GM23338 (cell line): ENCODE results near the gene RASAL3. TPM values are rescaled to one million over a fixed set of nuclear protein-coding genes. Genes with fewer than 3 reads are reported as not detected.

Source experiments
- ATAC-seq: fragments of 200-7000 bp; cut with Tn5 transposase; 3 replicates; pipeline ENCODE4 v1.9.1; 2020
- DNase-seq: peaks from one replicate; pipeline ENCODE4 v3.0.0-alpha.2; 2015; ENCODE audit warnings: low spot score
- H2AFZ ChIP-seq: fragments of 200-600 bp; sonication (generic); 2 replicates; pipeline ENCODE4 v1.8.0; 2016; ENCODE audit warnings: antibody characterized with exemption, mild to moderate bottlenecking, moderate library complexity
- H3F3A ChIP-seq: fragments of 200-600 bp; sonication (generic); replicated peaks from 2 replicates; pipeline ENCODE4 v1.8.0; 2017; ENCODE audit warnings: antibody characterized with exemption, mixed run types, low read depth
- H3K27ac ChIP-seq: fragments of 200-600 bp; sonication (generic); 2 replicates; pipeline ENCODE4 v1.6.1; 2016; ENCODE audit warnings: low read depth
- H3K27me3 ChIP-seq: fragments of 200-600 bp; sonication (generic); 2 replicates; pipeline ENCODE4 v1.8.0; 2016; ENCODE audit warnings: mild to moderate bottlenecking, mixed run types, moderate library complexity; ENCODE audit not compliant: insufficient read depth
- H3K36me3 ChIP-seq: fragments of 200-600 bp; sonication (generic); 2 replicates; pipeline ENCODE4 v1.8.0; 2016; ENCODE audit warnings: mild to moderate bottlenecking; ENCODE audit not compliant: insufficient read depth
- H3K4me1 ChIP-seq: fragments of 200-600 bp; sonication (generic); 2 replicates; pipeline ENCODE4 v1.8.0; 2016; ENCODE audit warnings: mild to moderate bottlenecking, moderate library complexity; ENCODE audit not compliant: insufficient read depth
- H3K4me2 ChIP-seq: fragments of 200-600 bp; sonication (generic); 2 replicates; pipeline ENCODE4 v1.7.1; 2017; ENCODE audit warnings: mixed run types
- H3K4me3 ChIP-seq: fragments of 200-600 bp; sonication (generic); 2 replicates; pipeline ENCODE4 v1.6.1; 2016; ENCODE audit warnings: mixed run types
- H3K79me2 ChIP-seq: fragments of 200-600 bp; sonication (generic); replicated peaks from 2 replicates; pipeline ENCODE4 v1.8.0; 2017; ENCODE audit warnings: mild to moderate bottlenecking; ENCODE audit not compliant: insufficient read depth
- H3K9me2 ChIP-seq: fragments of 200-600 bp; sonication (generic); 2 replicates; pipeline ENCODE4 v1.8.0; 2017; ENCODE audit not compliant: insufficient read depth
- H4K20me1 ChIP-seq: fragments of 200-600 bp; sonication (generic); replicated peaks from 2 replicates; pipeline ENCODE4 v1.8.0; 2017; ENCODE audit warnings: mild to moderate bottlenecking; ENCODE audit not compliant: insufficient read depth
- H3K27ac Mint-ChIP-seq: 2 replicates; pipeline ENCODE4 v1.8.0; 2020; ENCODE audit warnings: inconsistent platforms, mild to moderate bottlenecking, moderate library complexity, mixed read lengths
- H3K27me3 Mint-ChIP-seq: 3 replicates; pipeline ENCODE4 v1.8.0; 2022; ENCODE audit warnings: low read depth, mild to moderate bottlenecking, moderate library complexity, mixed read lengths, inconsistent platforms; ENCODE audit not compliant: insufficient read depth, poor library complexity
- H3K36me3 Mint-ChIP-seq: 3 replicates; pipeline ENCODE4 v1.8.0; 2021; ENCODE audit warnings: low read depth, mild to moderate bottlenecking, inconsistent platforms, moderate library complexity, mixed read lengths
- H3K4me1 Mint-ChIP-seq: 3 replicates; pipeline ENCODE4 v1.8.0; 2020; ENCODE audit warnings: mild to moderate bottlenecking, inconsistent platforms, mixed read lengths
- H3K4me3 Mint-ChIP-seq: 3 replicates; pipeline ENCODE4 v1.8.0; 2021; ENCODE audit warnings: moderate library complexity, mild to moderate bottlenecking, inconsistent platforms, mixed read lengths
- H3K9me3 Mint-ChIP-seq: 3 replicates; pipeline ENCODE4 v1.8.0; 2020; ENCODE audit warnings: moderate library complexity, mild to moderate bottlenecking, inconsistent platforms, mixed read lengths
- CREB1 ChIP-seq: fragments of 250-450 bp; sonication (Bioruptor Pico); IDR thresholded peaks from 2 replicates; pipeline ENCODE4 v1.5.0; 2020; ENCODE audit warnings: low read depth, mild to moderate bottlenecking, moderate library complexity
- EZH2 ChIP-seq: fragments of 200-600 bp; sonication (generic); IDR thresholded peaks from one replicate; pipeline ENCODE4 v1.8.0; 2017; ENCODE audit warnings: antibody characterized with exemption, mild to moderate bottlenecking, low read depth; ENCODE audit not compliant: unreplicated experiment
- NANOG ChIP-seq: IDR thresholded peaks from 2 replicates; pipeline ENCODE4 v1.6.1; 2016; ENCODE audit warnings: antibody characterized with exemption, borderline replicate concordance
- POLR2AphosphoS5 ChIP-seq: IDR thresholded peaks from 2 replicates; pipeline ENCODE4 v1.6.1; 2016; ENCODE audit warnings: antibody characterized with exemption, low read depth
- ZNF114 ChIP-seq: fragments of 250-450 bp; sonication (Bioruptor Pico); IDR thresholded peaks from 2 replicates; pipeline ENCODE4 v1.5.0; 2020; ENCODE audit warnings: mild to moderate bottlenecking, moderate library complexity
- polyA plus RNA-seq: library from polyadenylated mRNA; unstranded; fragments of >200 nt; fragmentation: Nextera tagmentation; extraction: Ambion mirVana; gene quantifications from 2 replicates; pipeline ENCODE4 v1.2.1, GENCODE V29; 2016
- total RNA-seq: library from RNA; depleted of rRNA; stranded (reverse); fragments of >200 nt; shearing (Covaris generic); gene quantifications from 2 replicates; pipeline ENCODE4 v1.2.3, GENCODE V29; 2014
- TF ChIP-seq, protein P1 (sequence below), 2 experiments: fragments of 200-600 bp in 1 of 2; sonication (generic) in 1 of 2; conservative IDR thresholded peaks; 2 replicates each; pipeline versions ENCODE4 v1.5.1 to v1.6.1; 2016 to 2017; ENCODE audit warnings: antibody characterized with exemption in 2 of 2, low read depth in 2 of 2, mild to moderate bottlenecking in 2 of 2, moderate library complexity in 1 of 2
- TF ChIP-seq, protein P2 (sequence below): IDR thresholded peaks from 2 replicates; pipeline ENCODE4 v1.6.1; 2016; ENCODE audit warnings: antibody characterized with exemption

Gene RASAL3
- total and polyA plus RNA-seq, 2 experiments from 2014 or later, result 1.8 to 1.9 TPM

DNA sequence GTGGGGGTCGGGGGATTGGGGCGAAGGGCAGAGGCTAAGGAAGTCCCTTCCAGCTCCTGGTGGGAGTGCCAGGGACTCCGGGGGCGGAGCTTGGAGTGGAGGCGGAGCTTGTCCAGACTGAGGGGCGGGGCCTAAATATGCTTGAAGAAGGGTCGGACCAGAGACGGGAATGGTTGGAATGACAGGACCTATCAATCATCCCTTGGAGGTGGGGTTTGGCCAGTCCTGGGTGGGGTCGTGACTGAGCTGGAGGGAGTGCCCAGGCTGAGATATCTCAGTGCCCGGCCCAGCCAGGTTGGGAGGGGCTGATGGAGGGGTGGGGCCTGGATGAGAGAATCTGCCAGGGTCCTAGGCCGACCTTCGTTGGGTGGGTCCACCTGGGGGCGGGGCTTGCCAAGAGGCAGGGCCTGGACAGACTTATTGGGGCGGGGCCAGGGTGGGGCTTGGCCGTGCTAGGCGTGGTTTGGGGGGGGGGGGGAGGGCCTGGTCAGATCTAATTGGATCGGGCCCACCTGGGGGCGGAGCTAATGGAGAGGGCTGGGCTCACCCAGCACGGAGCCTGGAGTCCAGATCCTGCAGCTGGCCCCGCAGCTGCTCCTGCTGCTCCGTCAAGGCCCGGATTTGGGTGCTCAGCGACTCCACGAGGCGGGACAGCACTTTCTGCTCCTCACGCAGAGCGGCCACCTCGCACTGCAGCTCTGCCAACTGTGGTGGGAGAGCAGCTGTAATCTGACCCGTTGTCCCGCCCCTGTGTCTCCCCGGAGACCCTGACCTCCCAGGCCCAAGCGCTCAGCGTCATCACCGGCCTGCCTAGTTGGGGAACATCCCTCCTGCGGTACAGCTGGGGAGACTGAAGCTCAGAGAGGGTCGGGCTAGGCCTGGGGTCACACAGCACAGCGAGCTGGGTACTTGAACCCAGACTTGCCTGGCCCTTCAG, 12.0 kb downstream of the RASAL3 start:
- H3K4me3 ChIP-seq, result peak overlapping the region; percentile 66
- peak overlapping the region; percentile 91 for H3K4me2 ChIP-seq
- peaks cover 44% of the 10 kb centered on the region for H3K27me3 ChIP-seq
- peaks cover 19% of the 10 kb centered on the region for H3K4me1 Mint-ChIP-seq
- H3K4me1 ChIP-seq, result peaks cover 21% of the 10 kb centered on the region
- H3F3A ChIP-seq, result 0 out of 2 replicates have a peak, but pooled peaks cover 17% of the 10 kb centered on the region
- peak; percentile 49; the same call in 1 of the 2 replicates for TF ChIP-seq POLR2AphosphoS5
- TF ChIP-seq NANOG, result no peak
- peak; percentile 73 for TF ChIP-seq CREB1
- TF ChIP-seq, protein P1, sequence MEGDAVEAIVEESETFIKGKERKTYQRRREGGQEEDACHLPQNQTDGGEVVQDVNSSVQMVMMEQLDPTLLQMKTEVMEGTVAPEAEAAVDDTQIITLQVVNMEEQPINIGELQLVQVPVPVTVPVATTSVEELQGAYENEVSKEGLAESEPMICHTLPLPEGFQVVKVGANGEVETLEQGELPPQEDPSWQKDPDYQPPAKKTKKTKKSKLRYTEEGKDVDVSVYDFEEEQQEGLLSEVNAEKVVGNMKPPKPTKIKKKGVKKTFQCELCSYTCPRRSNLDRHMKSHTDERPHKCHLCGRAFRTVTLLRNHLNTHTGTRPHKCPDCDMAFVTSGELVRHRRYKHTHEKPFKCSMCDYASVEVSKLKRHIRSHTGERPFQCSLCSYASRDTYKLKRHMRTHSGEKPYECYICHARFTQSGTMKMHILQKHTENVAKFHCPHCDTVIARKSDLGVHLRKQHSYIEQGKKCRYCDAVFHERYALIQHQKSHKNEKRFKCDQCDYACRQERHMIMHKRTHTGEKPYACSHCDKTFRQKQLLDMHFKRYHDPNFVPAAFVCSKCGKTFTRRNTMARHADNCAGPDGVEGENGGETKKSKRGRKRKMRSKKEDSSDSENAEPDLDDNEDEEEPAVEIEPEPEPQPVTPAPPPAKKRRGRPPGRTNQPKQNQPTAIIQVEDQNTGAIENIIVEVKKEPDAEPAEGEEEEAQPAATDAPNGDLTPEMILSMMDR (conservative IDR thresholded peaks at IDR 0.05; ENCODE audit: low read depth in 2 of 2), result no peak
- no peak overlapping the region for H3K27ac ChIP-seq
- H2AFZ ChIP-seq, result peak overlapping the region; percentile 96
- H3K9me2 ChIP-seq, result peaks cover 8% of the 10 kb centered on the region; the same call in 1 of the 2 replicates
- ATAC-seq (peak; percentile 59), DNase-seq (peak; percentile 99)
- H3K27me3 Mint-ChIP-seq, result peaks cover 43% of the 10 kb centered on the region
- H3K36me3 ChIP-seq, result no peaks in the 10 kb centered on the region
- no peaks in the 10 kb centered on the region; the same call in 1 of the 3 replicates for H3K9me3 Mint-ChIP-seq
- peak overlapping the region; percentile 69 for H3K4me3 Mint-ChIP-seq
- no peak overlapping the region for H3K27ac Mint-ChIP-seq
- H3K79me2 ChIP-seq, result no peaks in the 10 kb centered on the region
- no peaks in the 10 kb centered on the region; the same call in 2 of the 3 replicates for H3K36me3 Mint-ChIP-seq
- no peaks in the 10 kb centered on the region for H4K20me1 ChIP-seq

DNA sequence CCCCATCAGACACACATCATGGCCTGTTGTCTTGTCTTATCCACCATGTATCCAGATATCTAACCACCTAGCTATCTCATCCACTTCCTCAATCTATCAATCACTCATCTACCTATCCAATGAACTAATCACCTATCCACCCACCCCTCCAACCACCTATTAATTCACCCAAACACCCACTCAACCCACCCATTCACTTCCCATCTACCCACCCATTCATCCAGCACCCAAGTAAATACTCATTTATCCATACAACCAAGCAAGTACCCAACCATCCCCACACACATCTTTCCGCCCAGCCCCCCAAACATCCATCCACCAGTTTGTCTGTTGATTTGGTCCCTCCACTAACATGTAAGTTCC, 13.8 kb downstream of the RASAL3 start:
- peak overlapping the region; percentile 59; the same call in 1 of the 2 replicates for H3K4me3 ChIP-seq

More for the DNA sequence above, 13.8 kb downstream of the RASAL3 start:
- Histone ChIP-seq H3K4me1 (peaks cover 13% of the 10 kb centered on the region), H3K79me2 (no peaks in the 10 kb centered on the region), H3K27me3 (peaks cover 28% of the 10 kb centered on the region), H2AFZ (peak overlapping the region; percentile 84; the same call in 1 of the 2 replicates), H4K20me1 (no peaks in the 10 kb centered on the region), H3F3A (0 out of 2 replicates have a peak, but pooled peaks cover 13% of the 10 kb centered on the region), H3K4me2 (peak overlapping the region; percentile 74; the same call in 1 of the 2 replicates), H3K36me3 (no peaks in the 10 kb centered on the region), H3K9me2 (peaks cover 8% of the 10 kb centered on the region; the same call in 1 of the 2 replicates), H3K27ac (no peak overlapping the region)
- Mint-ChIP-seq H3K4me1 (peaks cover 12% of the 10 kb centered on the region), H3K27me3 (peaks cover 31% of the 10 kb centered on the region), H3K4me3 (peak overlapping the region; percentile 64), H3K9me3 (no peaks in the 10 kb centered on the region; the same call in 1 of the 3 replicates), H3K36me3 (no peaks in the 10 kb centered on the region; the same call in 2 of the 3 replicates), H3K27ac (no peak overlapping the region)
- ATAC-seq (no peak), DNase-seq (no peak)
- no peak for TF ChIP-seq EZH2
- TF ChIP-seq, protein P1 (conservative IDR thresholded peaks at IDR 0.05; ENCODE audit: low read depth in 2 of 2), result no peak
- TF ChIP-seq NANOG, result no peak
- TF ChIP-seq POLR2AphosphoS5, result no peak
- TF ChIP-seq, protein P2, sequence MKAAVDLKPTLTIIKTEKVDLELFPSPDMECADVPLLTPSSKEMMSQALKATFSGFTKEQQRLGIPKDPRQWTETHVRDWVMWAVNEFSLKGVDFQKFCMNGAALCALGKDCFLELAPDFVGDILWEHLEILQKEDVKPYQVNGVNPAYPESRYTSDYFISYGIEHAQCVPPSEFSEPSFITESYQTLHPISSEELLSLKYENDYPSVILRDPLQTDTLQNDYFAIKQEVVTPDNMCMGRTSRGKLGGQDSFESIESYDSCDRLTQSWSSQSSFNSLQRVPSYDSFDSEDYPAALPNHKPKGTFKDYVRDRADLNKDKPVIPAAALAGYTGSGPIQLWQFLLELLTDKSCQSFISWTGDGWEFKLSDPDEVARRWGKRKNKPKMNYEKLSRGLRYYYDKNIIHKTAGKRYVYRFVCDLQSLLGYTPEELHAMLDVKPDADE, result no peak
- TF ChIP-seq ZNF114 (CRISPR knock-in tag), result no peak
